ENCODE results near the gene PIGC. TPM values are rescaled to one million over a fixed set of nuclear protein-coding genes. Genes with fewer than 3 reads are reported as not detected.
"Not testable (repeated sequence)": the region's sequence is repeated elsewhere in the genome, so short reads cannot be mapped to it uniquely, and the experiment has no call there.

Gene PIGC
- total RNA-seq, 1 donor from 2014 or later: 19.1 TPM

- ATAC-seq (no peak), DNase-seq (ENCODE audit: low spot score) (no peak)
- intact Hi-C loops (cut with DNase I): no loop called here
These were observed 865 bp downstream of the PIGC start for GRCh38 chr1:172442843-172443565.

DNA sequence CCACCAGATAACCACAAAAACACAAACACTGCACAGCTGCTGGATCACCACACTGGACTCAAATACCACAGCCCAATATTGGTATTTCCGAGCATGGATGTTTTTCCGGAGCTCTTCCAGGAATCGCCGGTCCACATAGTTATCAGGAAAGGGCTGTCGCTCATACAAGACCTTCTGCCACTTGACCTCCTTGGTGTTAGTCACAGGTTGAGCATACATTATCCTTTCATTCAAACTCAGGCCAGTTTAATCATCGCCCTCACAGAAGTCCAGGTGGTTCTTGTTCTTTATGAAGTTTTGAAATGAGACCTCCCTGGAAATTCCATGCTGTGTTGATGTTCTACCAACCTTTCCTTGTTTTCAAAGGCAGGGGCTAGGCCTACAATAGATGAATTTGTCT, 1.5 kb downstream of the PIGC start:
- intact Hi-C loops (cut with DNase I): no loop called here
- DNase-seq (ENCODE audit: low spot score) (no peak), ATAC-seq (no peak)

- ATAC-seq; DNase-seq (ENCODE audit: low spot score): not testable (repeated sequence)
These were observed 6.7 kb downstream of the PIGC start for GRCh38 chr1:172437183-172437582.

DNA sequence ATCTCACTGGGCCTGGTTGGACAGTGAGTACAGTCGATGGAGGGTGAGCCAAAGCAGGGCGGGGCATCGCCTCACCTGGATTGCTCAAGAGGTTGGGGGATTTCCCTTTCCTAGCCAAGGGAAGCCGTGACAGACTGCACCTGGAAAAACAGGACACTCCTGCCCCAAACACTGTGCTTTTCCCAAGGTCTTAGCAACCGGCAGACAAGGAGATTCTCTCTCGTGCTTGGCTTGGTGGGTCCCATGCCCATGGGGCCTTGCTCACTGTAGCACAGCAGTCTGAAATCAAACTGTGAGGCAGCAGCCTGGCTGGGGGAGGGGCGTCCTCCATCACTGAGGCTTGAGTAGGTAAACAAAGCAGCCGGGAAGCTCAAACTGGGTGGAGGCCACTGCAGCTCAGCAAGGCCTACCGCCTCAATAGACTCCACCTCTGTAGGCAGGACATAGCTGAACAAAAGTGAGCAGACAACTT, 12.1 kb downstream of the PIGC start:
- intact Hi-C loops (cut with DNase I): no loop called here
- no peak for ATAC-seq
- DNase-seq (ENCODE audit: low spot score): no peak

More at GRCh38 chr1:172437183-172437582, 6.7 kb downstream of the PIGC start:
- intact Hi-C loops (cut with DNase I): not testable (repeated sequence)

GRCh38 chr1:172431204-172431603, 12.7 kb downstream of the PIGC start:
- ATAC-seq: no peak
- intact Hi-C loops (cut with DNase I): no loop called here
- no peak for DNase-seq (ENCODE audit: low spot score)

DNA sequence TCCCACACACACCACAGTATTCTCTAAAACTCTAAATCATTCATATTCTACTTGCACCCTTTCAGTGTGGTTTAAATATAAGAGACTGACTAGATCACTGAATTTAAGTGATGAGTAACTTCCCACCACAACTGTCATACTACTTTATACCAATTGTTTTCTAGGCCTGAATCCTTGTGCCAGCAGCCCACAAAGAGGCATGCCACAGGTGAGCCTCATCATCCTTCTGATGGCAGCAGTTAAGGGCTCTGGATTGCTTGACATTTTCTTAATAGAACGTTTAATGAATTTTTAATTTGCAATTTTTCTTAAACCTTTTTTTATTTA, 13.8 kb downstream of the PIGC start:
- intact Hi-C loops (cut with DNase I): no loop called here
- no peak for ATAC-seq
- no peak for DNase-seq (ENCODE audit: low spot score)

DNA sequence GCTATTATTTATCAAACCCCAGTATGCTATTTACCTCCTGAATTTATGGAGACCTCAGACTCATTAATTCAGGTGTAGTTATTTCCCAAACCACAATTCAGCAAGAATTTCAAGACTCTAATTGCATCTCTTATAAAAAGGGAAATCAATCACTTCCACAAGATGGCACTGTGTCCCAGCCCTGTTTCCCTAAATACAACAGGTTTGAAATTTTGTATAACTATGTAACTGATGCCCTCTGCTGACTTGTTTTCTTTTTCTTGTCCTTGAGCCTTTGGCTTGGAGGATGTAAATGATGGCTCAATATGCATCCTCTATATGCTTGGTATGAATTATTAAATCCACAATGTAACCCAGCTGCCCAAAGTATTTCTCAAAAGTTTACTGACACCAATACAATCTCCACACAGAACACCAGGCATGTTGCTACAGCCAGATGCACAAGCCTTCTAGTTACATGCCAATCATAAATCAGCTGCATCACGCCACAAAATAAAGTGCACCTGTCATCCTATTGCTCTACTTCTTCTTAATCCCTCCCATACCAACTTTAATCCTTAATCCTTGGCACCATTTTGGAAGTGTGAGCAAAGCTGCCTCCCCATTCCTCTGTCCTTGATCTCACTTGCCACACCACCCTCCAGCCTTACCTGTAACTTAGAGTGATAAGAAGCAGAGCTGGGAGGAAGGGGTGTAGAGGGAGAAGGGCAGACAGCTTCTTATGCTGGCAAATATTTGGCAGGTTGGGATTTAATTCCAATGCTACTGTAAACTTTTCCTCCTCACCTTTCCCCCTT, 14.3 kb downstream of the PIGC start:
- no peak for DNase-seq (ENCODE audit: low spot score)
- intact Hi-C loops (cut with DNase I): no loop called here
- peak; percentile 67 for ATAC-seq

DNA sequence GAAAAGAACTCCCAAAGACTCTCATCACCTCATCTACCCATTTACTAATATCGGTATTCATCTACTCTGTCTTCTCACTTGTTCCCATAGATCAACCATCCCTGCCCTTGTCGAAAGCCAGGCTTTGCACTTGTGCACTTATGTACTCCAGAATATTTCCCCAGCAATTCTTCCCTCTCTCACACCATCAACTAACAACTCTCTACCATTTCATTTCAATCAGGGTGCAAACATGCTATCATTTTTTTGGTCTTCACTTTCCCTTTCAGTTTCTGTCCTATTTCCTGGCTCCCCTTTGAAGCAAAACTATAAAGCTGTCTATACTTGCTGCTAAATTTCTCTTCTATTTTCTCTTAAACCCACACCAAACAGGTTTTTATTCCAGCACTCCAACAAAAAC, 16.7 kb downstream of the PIGC start:
- ATAC-seq (no peak), DNase-seq (ENCODE audit: low spot score) (no peak)
- intact Hi-C loops (cut with DNase I): no loop called here

- no peak for ATAC-seq
- DNase-seq (ENCODE audit: low spot score): no peak
- intact Hi-C loops (cut with DNase I): no loop called here
These were observed 18.5 kb downstream of the PIGC start for GRCh38 chr1:172425339-172425738.

- no peak for DNase-seq (ENCODE audit: low spot score)
- intact Hi-C loops (cut with DNase I): no loop called here
- no peak for ATAC-seq
These were observed 20.5 kb downstream of the PIGC start for GRCh38 chr1:172423336-172423735.

DNA sequence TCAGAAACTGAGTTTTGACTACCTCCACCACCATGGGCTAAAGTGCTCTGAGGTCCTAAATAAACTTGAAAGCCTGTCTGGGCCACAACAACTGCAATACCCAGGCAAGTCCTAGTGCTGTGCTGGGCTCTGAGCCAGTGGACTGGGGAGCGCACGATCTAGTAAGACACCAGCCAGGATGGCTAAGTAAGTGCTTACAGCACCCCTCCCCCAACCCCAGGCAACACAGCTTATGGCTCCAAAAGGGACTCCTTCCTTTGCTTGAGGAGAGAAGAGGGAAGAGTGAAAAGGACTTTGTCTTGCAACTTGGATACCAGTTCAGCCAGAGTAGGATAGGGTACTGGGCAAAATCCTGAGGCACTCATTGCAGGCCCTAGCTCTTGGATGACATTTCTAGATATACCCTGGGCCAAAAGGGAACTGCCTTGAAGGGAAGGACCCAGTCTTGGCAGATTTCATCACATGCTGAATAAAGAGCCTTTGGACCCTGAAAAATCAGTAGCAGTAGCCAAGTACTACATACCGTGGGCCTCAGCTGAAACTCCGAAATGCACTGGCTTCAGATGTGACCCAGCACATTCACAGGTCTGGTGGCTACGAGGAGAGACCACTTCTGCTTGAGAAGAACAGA, 21.8 kb downstream of the PIGC start:
- no peak for DNase-seq (ENCODE audit: low spot score)
- ATAC-seq: no peak
- intact Hi-C loops (cut with DNase I): no loop called here

DNA sequence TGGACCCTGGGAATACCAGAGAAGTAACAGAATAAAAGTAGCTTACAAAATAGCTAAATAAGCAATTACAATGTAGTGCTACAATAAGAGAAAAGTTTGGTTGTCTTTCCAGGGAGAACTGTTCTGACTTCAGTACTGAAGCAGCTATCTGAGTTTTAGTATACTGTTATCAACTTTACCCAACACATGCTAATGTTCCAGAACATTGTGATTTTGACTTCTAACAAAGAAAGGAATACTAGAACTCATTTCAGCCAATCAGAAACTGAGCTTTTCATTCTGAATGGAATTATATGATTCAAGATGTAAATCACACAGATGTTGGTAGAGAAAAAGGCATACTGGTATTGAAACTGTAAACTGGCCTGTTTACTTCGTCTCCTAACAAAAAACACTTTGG, 23.5 kb downstream of the PIGC start, which contains the start of gene C1orf105:
C1orf105 (plus strand) TSS at position 301 of the 400 bp plus-strand sequence. CDS start 201 bp downstream, outside the sequence.
- ATAC-seq: no peak
- intact Hi-C loops (cut with DNase I): no loop called here
- DNase-seq (ENCODE audit: low spot score): no peak

DNA sequence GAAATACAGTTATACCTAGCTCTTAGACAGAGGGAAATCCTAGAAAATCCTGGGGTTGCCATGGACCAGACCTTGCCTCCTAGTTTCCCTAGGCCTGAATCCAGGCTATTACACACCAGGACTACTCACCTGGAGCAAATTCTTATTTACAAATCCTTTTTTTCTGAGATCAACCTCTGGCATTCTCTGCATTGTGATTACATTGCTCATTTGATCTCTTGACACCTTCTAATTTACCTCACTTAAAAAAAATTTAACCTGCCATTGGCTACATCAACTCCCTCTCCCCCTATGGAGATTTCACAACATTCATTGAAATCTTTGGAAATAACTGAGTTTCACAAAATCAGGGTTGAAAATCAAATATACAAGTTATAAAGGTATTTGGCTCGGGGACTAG, 26.3 kb downstream of the PIGC start:
- DNase-seq (ENCODE audit: low spot score) (no peak), ATAC-seq (no peak)
- intact Hi-C loops (cut with DNase I): no loop called here

DNA sequence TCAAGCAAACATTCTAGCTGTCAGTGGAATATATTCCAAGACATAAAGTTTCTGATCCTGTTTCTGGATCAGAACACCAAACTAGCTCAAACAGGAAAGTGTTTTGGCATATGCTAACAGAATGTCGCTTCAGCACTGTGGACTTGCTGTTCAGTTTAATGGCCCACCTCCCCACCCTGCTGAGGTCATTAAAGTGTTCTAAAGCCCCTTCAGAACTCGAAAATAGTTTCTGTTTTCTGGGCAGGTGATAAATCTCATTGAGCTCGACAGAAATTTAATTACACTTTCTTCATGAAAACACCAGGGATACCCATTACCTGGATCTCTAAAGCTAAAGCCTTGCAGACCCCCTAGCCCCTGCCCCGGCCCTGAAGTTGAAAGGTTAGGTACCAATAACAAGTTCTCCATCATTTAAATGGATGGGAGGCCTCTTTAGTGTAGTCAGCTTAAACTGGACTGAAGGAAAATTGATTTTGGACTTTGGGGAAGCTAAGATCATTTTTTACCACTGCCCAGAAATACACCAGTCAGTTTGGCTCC, 27.3 kb downstream of the PIGC start:
- ATAC-seq: no peak
- intact Hi-C loops (cut with DNase I): no loop called here

GRCh38 chr1:172414331-172414730, 29.5 kb downstream of the PIGC start:
- DNase-seq (ENCODE audit: low spot score) (no peak), ATAC-seq (no peak)
- intact Hi-C loops (cut with DNase I): no loop called here

More for the DNA sequence above, 27.3 kb downstream of the PIGC start:
- DNase-seq (ENCODE audit: low spot score): no peak

GRCh38 chr1:172411791-172412338, 32.0 kb downstream of the PIGC start:
- intact Hi-C loops (cut with DNase I): no loop called here
- DNase-seq (ENCODE audit: low spot score) (no peak), ATAC-seq (no peak)

DNA sequence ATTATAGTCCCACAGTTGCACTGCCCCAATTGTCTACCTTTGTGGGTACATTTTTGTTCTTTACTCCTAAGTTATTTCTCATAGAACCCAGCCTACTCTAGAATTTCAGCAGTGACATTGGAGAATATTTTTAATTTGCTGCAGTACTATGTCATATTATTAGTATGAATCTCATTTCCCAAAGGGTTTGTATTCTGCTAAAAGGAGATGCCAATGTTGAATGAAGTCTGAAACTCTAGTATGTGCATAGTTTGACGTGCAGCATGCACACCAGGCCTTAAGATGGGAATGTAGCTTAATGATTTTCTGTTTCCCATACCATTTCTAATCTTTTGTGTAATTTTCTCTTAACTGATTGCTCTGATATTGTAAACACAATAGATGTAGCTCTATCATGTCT, 33.8 kb downstream of the PIGC start:
- intact Hi-C loops (cut with DNase I): no loop called here
- no peak for ATAC-seq
- DNase-seq (ENCODE audit: low spot score): no peak

DNA sequence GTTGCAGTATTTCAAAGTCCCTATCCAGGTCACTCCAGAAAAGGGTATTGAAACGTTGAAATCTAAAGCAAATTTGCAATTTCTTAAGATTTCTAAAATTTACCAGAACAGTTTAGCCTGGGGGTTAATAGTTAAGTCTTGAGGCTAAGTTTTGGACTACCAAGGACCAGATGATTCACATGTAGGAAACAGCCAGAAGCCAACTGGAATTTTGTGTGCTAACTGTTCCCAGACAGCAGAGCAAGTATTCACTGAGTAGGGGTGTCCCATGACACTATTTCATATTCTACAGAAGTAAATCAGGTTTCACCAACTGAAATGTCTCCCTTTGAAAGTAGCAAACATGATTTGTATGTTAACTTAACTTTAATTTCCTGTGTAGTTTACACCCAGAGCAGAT, 34.9 kb downstream of the PIGC start:
- intact Hi-C loops (cut with DNase I): no loop called here
- no peak for ATAC-seq
- DNase-seq (ENCODE audit: low spot score): no peak

GRCh38 chr1:172406968-172407367, 36.9 kb downstream of the PIGC start:
- no peak for DNase-seq (ENCODE audit: low spot score)
- ATAC-seq: no peak
- intact Hi-C loops (cut with DNase I): no loop called here

Measured in sciatic nerve (tissue), 2 donors.